ENCODE measurements around the gene ZDHHC19.
"Not testable (repeated sequence)": the region's sequence is repeated elsewhere in the genome, so short reads cannot be mapped to it uniquely, and the experiment has no call there.

The ZDHHC19 gene

DNA sequence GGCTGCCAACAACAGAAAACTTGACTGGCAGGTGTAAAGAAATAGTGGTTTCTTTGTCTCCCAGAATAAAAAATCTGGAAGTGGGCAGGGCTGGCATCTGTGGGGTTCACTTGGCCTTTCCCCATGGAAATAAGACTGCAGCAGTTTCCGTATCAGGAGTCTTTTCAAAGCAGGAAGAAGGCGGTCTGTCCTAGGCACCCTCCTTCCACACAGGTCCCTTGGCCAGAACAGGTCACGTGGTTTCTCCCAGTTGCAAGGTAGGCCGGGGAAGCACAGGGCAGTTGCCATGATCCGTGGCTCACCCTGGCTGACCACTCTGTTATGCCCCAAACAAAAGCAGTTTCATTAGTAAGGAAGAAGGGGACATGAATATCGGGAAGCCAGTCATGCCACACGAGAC is 45.4 kb downstream of the ZDHHC19 start:
- TF ChIP-seq, protein P1, sequence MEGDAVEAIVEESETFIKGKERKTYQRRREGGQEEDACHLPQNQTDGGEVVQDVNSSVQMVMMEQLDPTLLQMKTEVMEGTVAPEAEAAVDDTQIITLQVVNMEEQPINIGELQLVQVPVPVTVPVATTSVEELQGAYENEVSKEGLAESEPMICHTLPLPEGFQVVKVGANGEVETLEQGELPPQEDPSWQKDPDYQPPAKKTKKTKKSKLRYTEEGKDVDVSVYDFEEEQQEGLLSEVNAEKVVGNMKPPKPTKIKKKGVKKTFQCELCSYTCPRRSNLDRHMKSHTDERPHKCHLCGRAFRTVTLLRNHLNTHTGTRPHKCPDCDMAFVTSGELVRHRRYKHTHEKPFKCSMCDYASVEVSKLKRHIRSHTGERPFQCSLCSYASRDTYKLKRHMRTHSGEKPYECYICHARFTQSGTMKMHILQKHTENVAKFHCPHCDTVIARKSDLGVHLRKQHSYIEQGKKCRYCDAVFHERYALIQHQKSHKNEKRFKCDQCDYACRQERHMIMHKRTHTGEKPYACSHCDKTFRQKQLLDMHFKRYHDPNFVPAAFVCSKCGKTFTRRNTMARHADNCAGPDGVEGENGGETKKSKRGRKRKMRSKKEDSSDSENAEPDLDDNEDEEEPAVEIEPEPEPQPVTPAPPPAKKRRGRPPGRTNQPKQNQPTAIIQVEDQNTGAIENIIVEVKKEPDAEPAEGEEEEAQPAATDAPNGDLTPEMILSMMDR (IDR thresholded peaks at IDR 0.05; ENCODE audit: low read depth, low read length, missing control alignments), result no peak
- DNase-seq (ENCODE audit: extremely low read depth, low read depth), result no peak
- H3K4me3 ChIP-seq (replicated peaks; ENCODE audit: low read depth, low read length), result no peak overlapping the region

DNA sequence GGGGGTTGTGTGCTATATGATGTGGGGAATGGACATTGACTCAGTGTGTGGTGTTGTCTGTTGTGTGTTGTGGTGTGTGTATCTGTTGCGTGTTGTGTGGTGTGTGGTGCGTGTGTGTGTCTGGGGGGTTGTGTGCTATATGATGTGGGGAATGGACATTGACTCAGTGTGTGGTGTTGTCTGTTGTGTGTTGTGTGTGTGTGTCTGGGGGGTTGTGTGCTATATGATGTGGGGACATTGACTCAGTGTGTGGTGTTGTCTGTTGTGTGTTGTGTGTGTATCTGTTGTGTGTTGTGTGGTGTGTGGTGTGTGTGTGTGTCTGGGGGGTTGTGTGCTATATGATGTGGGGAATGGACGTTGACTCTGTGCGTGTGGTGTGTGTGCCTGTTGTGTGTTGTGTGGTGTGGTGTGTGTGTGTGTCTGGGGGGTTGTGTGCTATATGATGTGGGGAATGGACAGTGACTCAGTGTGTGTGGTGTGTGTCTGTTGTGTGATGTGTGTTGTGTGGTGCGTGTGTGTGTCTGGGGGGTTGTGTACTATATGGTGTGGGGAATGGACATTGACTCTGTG is 46.1 kb downstream of the ZDHHC19 start:
- H3K4me3 ChIP-seq (replicated peaks; ENCODE audit: low read depth, low read length); DNase-seq (ENCODE audit: extremely low read depth, low read depth): not testable (repeated sequence)

DNA sequence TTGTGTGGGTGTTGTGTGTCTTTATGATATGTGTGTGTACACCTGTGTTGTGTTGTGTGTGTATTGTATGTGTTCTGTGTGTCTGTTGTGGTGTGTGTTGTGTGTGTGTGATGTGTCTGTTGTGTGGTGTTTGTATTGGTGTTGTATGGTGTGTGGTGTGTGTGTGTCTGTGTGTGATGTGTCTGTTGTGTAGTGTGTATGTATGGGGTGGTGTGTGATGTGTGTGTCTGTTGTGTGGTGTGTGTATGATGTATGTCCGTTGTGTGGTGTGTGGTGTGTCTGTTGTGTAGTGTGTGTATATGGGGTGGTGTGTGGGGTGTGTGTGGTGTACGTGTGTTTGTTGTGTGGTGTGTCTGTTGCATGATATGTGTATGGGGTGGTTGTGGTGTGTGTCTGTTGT is 46.6 kb downstream of the ZDHHC19 start:
- no peak overlapping the region for H3K4me3 ChIP-seq (replicated peaks; ENCODE audit: low read depth, low read length)
- DNase-seq (ENCODE audit: extremely low read depth, low read depth), result no peak
- TF ChIP-seq, protein P1 (IDR thresholded peaks at IDR 0.05; ENCODE audit: low read depth, low read length, missing control alignments), result no peak

DNA sequence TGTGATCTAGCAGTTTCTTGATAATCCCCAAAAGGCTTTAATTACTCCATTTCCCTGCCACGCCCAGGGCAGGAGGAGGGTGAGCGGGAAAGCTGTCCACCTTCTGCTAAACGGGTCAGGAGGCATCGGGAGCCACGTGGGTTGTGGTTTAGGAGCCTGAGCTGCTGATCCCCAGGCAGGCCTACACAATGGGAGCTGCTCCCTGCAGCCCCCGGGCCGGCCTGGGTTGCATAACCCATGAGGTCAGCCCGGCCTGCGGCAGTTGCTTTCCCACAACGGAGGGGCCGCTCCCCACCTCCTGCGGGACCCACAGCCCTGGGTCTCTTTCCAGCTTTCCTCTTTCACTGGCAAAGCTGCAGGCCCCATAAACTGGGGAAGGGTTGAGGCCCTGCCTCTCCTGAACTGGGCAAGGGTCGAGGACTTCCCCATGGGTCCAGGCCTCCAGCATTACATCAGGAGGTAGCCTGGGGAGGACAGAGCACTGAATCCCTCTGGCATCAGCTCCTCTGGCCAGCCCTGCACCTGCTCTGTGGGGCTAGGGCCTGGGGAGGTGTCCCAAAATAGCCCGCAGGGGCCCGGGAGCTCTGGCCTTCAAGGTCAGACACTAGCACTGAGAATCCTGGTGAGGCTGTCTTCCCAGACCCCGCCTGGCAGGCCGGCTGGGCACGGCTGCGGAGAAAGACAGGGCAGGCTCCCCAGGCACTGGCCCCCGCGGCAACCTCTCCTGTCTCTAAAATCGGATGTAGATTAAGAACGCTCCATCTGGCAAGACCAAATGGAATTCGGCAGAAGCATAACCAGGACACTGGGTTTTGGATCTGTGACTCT is 47.3 kb downstream of the ZDHHC19 start:
- TF ChIP-seq, protein P1 (IDR thresholded peaks at IDR 0.05; ENCODE audit: low read depth, low read length, missing control alignments), result no peak
- H3K4me3 ChIP-seq (replicated peaks; ENCODE audit: low read depth, low read length), result no peak overlapping the region
- no peak for DNase-seq (ENCODE audit: extremely low read depth, low read depth)

DNA sequence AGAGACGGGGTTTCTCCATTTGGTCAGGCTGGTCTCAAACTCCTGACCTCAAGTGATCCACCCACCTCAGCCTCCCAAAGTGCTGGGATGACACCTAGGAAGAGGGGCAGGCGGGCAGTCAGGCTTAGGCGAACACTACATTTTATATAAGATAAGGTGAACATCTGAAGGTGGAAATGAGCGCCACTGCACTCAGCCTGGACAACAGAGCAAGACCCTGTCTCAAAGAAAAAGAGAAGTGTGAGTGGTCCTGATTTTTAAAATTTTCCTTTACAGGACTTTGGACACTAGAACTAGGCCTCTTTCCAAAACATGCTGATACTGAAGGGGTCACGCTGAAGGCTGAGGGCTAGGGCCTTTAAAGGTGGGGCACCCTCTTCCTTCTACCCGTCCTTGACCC is 48.0 kb downstream of the ZDHHC19 start:
- no peak overlapping the region for H3K4me3 ChIP-seq (replicated peaks; ENCODE audit: low read depth, low read length)
- no peak for DNase-seq (ENCODE audit: extremely low read depth, low read depth)
- TF ChIP-seq, protein P1 (IDR thresholded peaks at IDR 0.05; ENCODE audit: low read depth, low read length, missing control alignments), result no peak

DNA sequence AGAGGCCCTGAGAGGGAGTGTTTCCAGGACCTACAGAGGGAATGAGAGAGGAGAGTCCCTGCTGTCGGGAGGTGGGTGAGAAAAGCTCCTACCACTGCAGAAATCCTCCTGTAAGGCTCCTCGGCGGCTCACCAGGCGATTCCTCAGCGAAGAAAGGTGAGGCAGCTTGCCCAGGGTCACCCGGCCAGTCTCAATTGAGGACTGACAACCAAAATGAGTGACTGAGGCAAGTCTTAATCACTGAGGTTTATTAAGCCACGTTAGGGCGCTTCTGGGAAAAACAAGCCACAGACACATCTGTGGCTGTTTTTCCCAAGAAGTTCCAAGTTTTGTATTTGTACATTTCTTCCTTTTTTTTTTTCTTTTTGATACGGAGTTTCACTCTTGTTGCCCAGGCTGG is 48.5 kb downstream of the ZDHHC19 start:
- TF ChIP-seq, protein P1 (IDR thresholded peaks at IDR 0.05; ENCODE audit: low read depth, low read length, missing control alignments), result no peak
- DNase-seq (ENCODE audit: extremely low read depth, low read depth), result no peak
- no peak overlapping the region for H3K4me3 ChIP-seq (replicated peaks; ENCODE audit: low read depth, low read length)

DNA sequence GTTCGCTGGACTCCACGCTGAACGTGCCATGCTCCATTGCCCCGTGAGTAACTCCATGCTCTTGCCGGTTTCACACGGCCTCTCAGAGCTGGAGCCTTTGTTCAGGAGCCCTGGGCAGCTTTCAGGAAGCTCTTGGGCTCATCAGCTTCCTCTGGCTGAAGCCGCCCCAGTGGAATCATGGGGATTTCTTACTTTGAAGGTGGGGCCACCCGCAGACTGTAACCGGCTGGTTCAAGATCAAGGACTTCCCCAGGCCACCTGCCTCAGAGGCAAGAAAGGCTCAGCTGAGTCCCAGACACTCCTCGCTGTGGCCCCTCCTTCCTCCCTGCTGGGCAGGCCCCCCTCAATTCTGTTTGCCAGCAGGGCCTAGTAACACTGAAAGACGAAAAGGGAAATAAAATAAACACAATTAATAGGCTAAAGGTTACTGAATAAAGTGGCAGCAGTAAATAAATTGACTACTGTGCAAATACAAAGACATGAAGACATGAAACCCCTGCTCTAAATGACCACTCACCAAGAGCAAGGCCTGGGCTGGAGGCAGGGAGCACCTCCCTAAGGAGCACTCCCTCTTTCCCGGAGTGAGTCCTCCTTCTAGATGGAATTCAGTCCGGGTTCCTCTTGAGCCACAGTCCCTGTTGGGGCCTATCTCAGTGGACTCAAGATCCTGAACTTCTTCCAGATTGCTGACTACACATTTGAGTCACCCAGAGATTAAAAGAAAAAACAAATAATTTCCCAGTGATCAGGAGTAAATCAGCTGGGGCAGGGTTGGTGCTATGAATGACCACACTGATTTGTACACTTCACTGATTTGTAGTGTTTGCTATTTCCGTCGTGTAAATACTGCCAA is 51.0 kb downstream of the ZDHHC19 start:
- TF ChIP-seq, protein P1 (IDR thresholded peaks at IDR 0.05; ENCODE audit: low read depth, low read length, missing control alignments), result no peak
- no peak overlapping the region for H3K4me3 ChIP-seq (replicated peaks; ENCODE audit: low read depth, low read length)
- DNase-seq (ENCODE audit: extremely low read depth, low read depth), result no peak

Data from HFF-Myc (cell line).